BLaER1 (cell line): ENCODE data around the gene RPE65.
"Not testable (repeated sequence)": the region's sequence is repeated elsewhere in the genome, so short reads cannot be mapped to it uniquely, and the experiment has no call there.

Experiments
- H3K27ac ChIP-seq: shearing (Covaris generic); formaldehyde crosslinking; 2 replicates; pipeline ENCODE4 v1.8.1; 2022
- H3K27me3 ChIP-seq: shearing (Covaris generic); formaldehyde crosslinking; 2 replicates; pipeline ENCODE4 v1.8.1; 2022
- H3K36me3 ChIP-seq: shearing (Covaris generic); formaldehyde crosslinking; 2 replicates; pipeline ENCODE4 v1.8.1; 2022
- H3K4me1 ChIP-seq: shearing (Covaris generic); formaldehyde crosslinking; 2 replicates; pipeline ENCODE4 v1.8.1; 2022
- H3K4me2 ChIP-seq: shearing (Covaris generic); formaldehyde crosslinking; 2 replicates; pipeline ENCODE4 v1.8.1; 2022
- H3K4me3 ChIP-seq: shearing (Covaris generic); formaldehyde crosslinking; 2 replicates; pipeline ENCODE4 v1.8.1; 2022
- H3K9ac ChIP-seq: shearing (Covaris generic); formaldehyde crosslinking; 2 replicates; pipeline ENCODE4 v1.8.1; 2022
- H3K9me3 ChIP-seq: shearing (Covaris generic); formaldehyde crosslinking; 2 replicates; pipeline ENCODE4 v1.8.1; 2022
- H4K20me1 ChIP-seq: shearing (Covaris generic); formaldehyde crosslinking; 2 replicates; pipeline ENCODE4 v1.8.1; 2022
- Cebpa-rat ChIP-seq: shearing (Covaris generic); IDR thresholded peaks from 2 replicates; pipeline ENCODE4 v1.8.1; 2022

RPE65 gene

GRCh38 chr1:68449901-68450300 is at the start of gene RPE65:
RPE65 (minus strand) TSS chr1:68449954; CDS start chr1:68449905, 49 bp downstream.
- Histone ChIP-seq H3K27ac (no peak within 1 kb of the TSS), H3K9me3 (no peaks in the 10 kb centered on the region), H3K4me1 (no peaks in the 10 kb centered on the region), H3K36me3 (no peaks in the 10 kb centered on the region), H3K4me2 (no peak within 1 kb of the TSS), H3K27me3 (no peaks in the 10 kb centered on the region), H4K20me1 (no peaks in the 10 kb centered on the region), H3K9ac (no peak within 1 kb of the TSS), H3K4me3 (no peak within 1 kb of the TSS)
- no peak for TF ChIP-seq Cebpa-rat

- H3K9me3 ChIP-seq: no peaks in the 10 kb centered on the region
- H3K4me3 ChIP-seq: peak overlapping the region; percentile 93
- H3K27ac ChIP-seq: peak overlapping the region; percentile 91
- peak overlapping the region; percentile 93 for H3K4me2 ChIP-seq
- no peak for TF ChIP-seq Cebpa-rat
- peaks cover 37% of the 10 kb centered on the region for H3K4me1 ChIP-seq
- no peaks in the 10 kb centered on the region for H4K20me1 ChIP-seq
- H3K36me3 ChIP-seq: peaks cover 16% of the 10 kb centered on the region
- no peaks in the 10 kb centered on the region for H3K27me3 ChIP-seq
- peak overlapping the region; percentile 92 for H3K9ac ChIP-seq
These were observed 47.6 kb upstream of the RPE65 start for GRCh38 chr1:68497358-68497698.

GRCh38 chr1:68496680-68497357 is 47.1 kb upstream of the RPE65 start, which contains the start of gene DEPDC1:
DEPDC1 (minus strand) TSS chr1:68497082; CDS start chr1:68496999, 83 bp downstream.
- Histone ChIP-seq H3K36me3 (peaks cover 19% of the 10 kb centered on the region), H3K27ac (peak within 1 kb of the TSS; percentile 91), H3K9me3 (no peaks in the 10 kb centered on the region), H4K20me1 (no peaks in the 10 kb centered on the region), H3K4me1 (peaks cover 37% of the 10 kb centered on the region), H3K4me3 (peak within 1 kb of the TSS; percentile 93), H3K27me3 (no peaks in the 10 kb centered on the region), H3K4me2 (peak within 1 kb of the TSS; percentile 93), H3K9ac (peak within 1 kb of the TSS; percentile 92)
- no peak for TF ChIP-seq Cebpa-rat

GRCh38 chr1:68495968-68496679 is 46.4 kb upstream of the RPE65 start:
- no peak for TF ChIP-seq Cebpa-rat
- H3K9me3 ChIP-seq: no peaks in the 10 kb centered on the region

GRCh38 chr1:68495532-68495931 is 45.8 kb upstream of the RPE65 start:
- H3K27ac ChIP-seq: no peak overlapping the region
- TF ChIP-seq Cebpa-rat: no peak
- no peaks in the 10 kb centered on the region for H3K9me3 ChIP-seq
- no peaks in the 10 kb centered on the region for H3K27me3 ChIP-seq
- H3K4me3 ChIP-seq: peak overlapping the region; percentile 93
- peak overlapping the region; percentile 93 for H3K4me2 ChIP-seq
- no peaks in the 10 kb centered on the region for H4K20me1 ChIP-seq
- H3K9ac ChIP-seq: peak overlapping the region; percentile 92; the same call in 1 of the 2 replicates
- peaks cover 37% of the 10 kb centered on the region for H3K4me1 ChIP-seq
- peaks cover 31% of the 10 kb centered on the region for H3K36me3 ChIP-seq

More at GRCh38 chr1:68495968-68496679, 46.4 kb upstream of the RPE65 start:
- Histone ChIP-seq H3K27me3 (no peaks in the 10 kb centered on the region), H3K27ac (peak overlapping the region; percentile 91), H3K9ac (peak overlapping the region; percentile 92), H3K4me1 (peaks cover 37% of the 10 kb centered on the region), H3K36me3 (peaks cover 25% of the 10 kb centered on the region), H3K4me2 (peak overlapping the region; percentile 93), H3K4me3 (peak overlapping the region; percentile 93), H4K20me1 (no peaks in the 10 kb centered on the region)

- Histone ChIP-seq H3K4me2 (no peak overlapping the region; the same call in 1 of the 2 replicates), H3K9me3 (no peaks in the 10 kb centered on the region), H4K20me1 (no peaks in the 10 kb centered on the region), H3K4me3 (no peak overlapping the region), H3K36me3 (peaks cover 38% of the 10 kb centered on the region), H3K9ac (no peak overlapping the region), H3K27me3 (no peaks in the 10 kb centered on the region), H3K27ac (no peak overlapping the region), H3K4me1 (peaks cover 37% of the 10 kb centered on the region)
- TF ChIP-seq Cebpa-rat: no peak
These were observed 43.4 kb upstream of the RPE65 start for GRCh38 chr1:68493193-68493592.

GRCh38 chr1:68492255-68492654 is 42.5 kb upstream of the RPE65 start:
- H3K9me3 ChIP-seq, H4K20me1 ChIP-seq, H3K4me2 ChIP-seq, H3K9ac ChIP-seq, H3K27ac ChIP-seq, H3K27me3 ChIP-seq, H3K4me3 ChIP-seq: not testable (repeated sequence)
- Histone ChIP-seq H3K4me1 (peaks cover 29% of the 10 kb centered on the region), H3K36me3 (peaks cover 38% of the 10 kb centered on the region)

- peaks cover 49% of the 10 kb centered on the region for H3K36me3 ChIP-seq
- H3K4me2 ChIP-seq: no peak overlapping the region
- no peak overlapping the region for H3K4me3 ChIP-seq
- TF ChIP-seq Cebpa-rat: no peak
- no peak overlapping the region for H3K9ac ChIP-seq
- peaks cover 15% of the 10 kb centered on the region for H3K4me1 ChIP-seq
- no peaks in the 10 kb centered on the region for H3K27me3 ChIP-seq
- H4K20me1 ChIP-seq: no peaks in the 10 kb centered on the region
- H3K9me3 ChIP-seq: no peaks in the 10 kb centered on the region
- no peak overlapping the region for H3K27ac ChIP-seq
These were observed 40.4 kb upstream of the RPE65 start for GRCh38 chr1:68490046-68490651.

GRCh38 chr1:68485431-68486022 is 35.8 kb upstream of the RPE65 start:
- H3K27me3 ChIP-seq: no peaks in the 10 kb centered on the region
- H3K4me2 ChIP-seq: no peak overlapping the region
- H3K4me3 ChIP-seq: no peak overlapping the region
- H4K20me1 ChIP-seq: no peaks in the 10 kb centered on the region
- no peaks in the 10 kb centered on the region for H3K9me3 ChIP-seq
- H3K36me3 ChIP-seq: peaks cover 57% of the 10 kb centered on the region
- H3K4me1 ChIP-seq: no peaks in the 10 kb centered on the region
- no peak overlapping the region for H3K27ac ChIP-seq
- no peak for TF ChIP-seq Cebpa-rat
- no peak overlapping the region for H3K9ac ChIP-seq
